Measurements from ENCODE around the gene BEAN1. TPM values are rescaled to one million over a fixed set of nuclear protein-coding genes. Genes with fewer than 3 reads are reported as not detected.

The BEAN1 gene
- total and polyA plus RNA-seq, 9 of the 15 experiments (the other 6 are each of a cell fraction or from before 2014, with no cell fraction given) = not detected

DNA sequence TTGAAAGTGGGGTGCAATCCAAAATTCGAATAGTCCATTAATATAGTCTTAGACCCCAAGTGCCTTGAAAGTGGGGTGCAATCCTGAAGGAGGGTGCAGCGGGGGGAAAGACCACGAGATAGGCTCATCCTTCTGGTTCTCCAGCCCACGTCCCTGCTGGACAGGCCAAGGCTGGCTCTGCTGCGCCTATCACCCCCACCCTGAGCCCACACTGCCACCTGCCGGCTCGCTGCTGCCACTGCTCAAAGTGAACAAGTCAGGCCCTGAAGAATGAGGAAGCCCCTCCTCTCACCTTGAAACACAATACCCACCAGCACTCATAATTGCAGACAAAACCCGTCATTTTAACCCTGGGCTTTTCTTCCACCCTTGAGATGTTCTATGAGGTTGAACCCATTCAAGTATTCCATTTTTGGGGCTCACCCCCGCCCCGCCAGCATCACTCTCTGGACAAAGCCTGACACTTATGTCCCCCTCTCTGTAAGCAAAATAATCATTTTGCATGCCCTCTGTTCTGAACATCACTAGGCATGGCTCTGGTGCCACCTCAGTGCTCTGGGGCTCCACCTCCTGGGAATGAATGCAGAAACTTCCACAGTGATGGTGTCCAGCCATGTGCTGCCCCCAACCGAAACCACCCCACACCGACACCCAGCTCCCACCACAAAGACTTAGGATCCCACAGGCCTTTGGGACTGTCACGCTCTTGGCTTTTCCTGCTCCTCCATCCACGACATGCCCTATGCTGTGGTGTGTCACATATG lies 56.8 kb downstream of the BEAN1 start (continued):
- TF ChIP-seq, protein P1, sequence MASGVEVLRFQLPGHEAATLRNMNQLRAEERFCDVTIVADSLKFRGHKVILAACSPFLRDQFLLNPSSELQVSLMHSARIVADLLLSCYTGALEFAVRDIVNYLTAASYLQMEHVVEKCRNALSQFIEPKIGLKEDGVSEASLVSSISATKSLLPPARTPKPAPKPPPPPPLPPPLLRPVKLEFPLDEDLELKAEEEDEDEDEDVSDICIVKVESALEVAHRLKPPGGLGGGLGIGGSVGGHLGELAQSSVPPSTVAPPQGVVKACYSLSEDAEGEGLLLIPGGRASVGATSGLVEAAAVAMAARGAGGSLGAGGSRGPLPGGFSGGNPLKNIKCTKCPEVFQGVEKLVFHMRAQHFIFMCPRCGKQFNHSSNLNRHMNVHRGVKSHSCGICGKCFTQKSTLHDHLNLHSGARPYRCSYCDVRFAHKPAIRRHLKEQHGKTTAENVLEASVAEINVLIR (CRISPR knock-in tag; IDR thresholded peaks at IDR 0.05) = no peak
- TF ChIP-seq PRDM10 (IDR thresholded peaks at IDR 0.05; ENCODE audit: partially characterized antibody) = no peak
- TF ChIP-seq ZC3H11A (IDR thresholded peaks at IDR 0.05; ENCODE audit: low read depth, low read length) = peak; percentile 64; the same call in 1 of the 2 replicates
- TF ChIP-seq ARID2 (IDR thresholded peaks at IDR 0.05) = peak; percentile 36; the same call in 1 of the 2 replicates
- no peak for TF ChIP-seq POLR2AphosphoS5 (IDR thresholded peaks at IDR 0.05; ENCODE audit: control insufficient read depth, insufficient read depth, low read depth, low read length)
- no peak for TF ChIP-seq ZNF232 (CRISPR knock-in tag; IDR thresholded peaks at IDR 0.05)
- TF ChIP-seq ZNF280B (CRISPR knock-in tag; IDR thresholded peaks at IDR 0.05) = no peak
- TF ChIP-seq ZNF121 (CRISPR knock-in tag; conservative IDR thresholded peaks at IDR 0.05) = no peak
- TF ChIP-seq SMARCA5 (IDR thresholded peaks at IDR 0.05) = no peak
- TF ChIP-seq VEZF1 (CRISPR knock-in tag; IDR thresholded peaks at IDR 0.05) = peak; percentile 42
- no peak for TF ChIP-seq COPS2 (conservative IDR thresholded peaks at IDR 0.05)
- peak; percentile 67; the same call in 1 of the 2 replicates for TF ChIP-seq RB1 (IDR thresholded peaks at IDR 0.05; ENCODE audit: low read depth)
- no peak for TF ChIP-seq MAFG (tag; conservative IDR thresholded peaks at IDR 0.05)
- TF ChIP-seq, protein P2, sequence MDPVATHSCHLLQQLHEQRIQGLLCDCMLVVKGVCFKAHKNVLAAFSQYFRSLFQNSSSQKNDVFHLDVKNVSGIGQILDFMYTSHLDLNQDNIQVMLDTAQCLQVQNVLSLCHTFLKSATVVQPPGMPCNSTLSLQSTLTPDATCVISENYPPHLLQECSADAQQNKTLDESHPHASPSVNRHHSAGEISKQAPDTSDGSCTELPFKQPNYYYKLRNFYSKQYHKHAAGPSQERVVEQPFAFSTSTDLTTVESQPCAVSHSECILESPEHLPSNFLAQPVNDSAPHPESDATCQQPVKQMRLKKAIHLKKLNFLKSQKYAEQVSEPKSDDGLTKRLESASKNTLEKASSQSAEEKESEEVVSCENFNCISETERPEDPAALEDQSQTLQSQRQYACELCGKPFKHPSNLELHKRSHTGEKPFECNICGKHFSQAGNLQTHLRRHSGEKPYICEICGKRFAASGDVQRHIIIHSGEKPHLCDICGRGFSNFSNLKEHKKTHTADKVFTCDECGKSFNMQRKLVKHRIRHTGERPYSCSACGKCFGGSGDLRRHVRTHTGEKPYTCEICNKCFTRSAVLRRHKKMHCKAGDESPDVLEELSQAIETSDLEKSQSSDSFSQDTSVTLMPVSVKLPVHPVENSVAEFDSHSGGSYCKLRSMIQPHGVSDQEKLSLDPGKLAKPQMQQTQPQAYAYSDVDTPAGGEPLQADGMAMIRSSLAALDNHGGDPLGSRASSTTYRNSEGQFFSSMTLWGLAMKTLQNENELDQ (CRISPR knock-in tag; IDR thresholded peaks at IDR 0.05; ENCODE audit: borderline replicate concordance) = no peak
- TF ChIP-seq KLF6 (CRISPR knock-in tag; IDR thresholded peaks at IDR 0.05; ENCODE audit: borderline replicate concordance) = no peak
- TF ChIP-seq RAD21 (CRISPR knock-in tag; conservative IDR thresholded peaks at IDR 0.05 in 1 of 2, IDR thresholded peaks at IDR 0.05 in 1 of 2) = peak; percentile 81 to 91

All from K562 (cell line).